HG02840 (cell line): ENCODE measurements around the gene MRPL36.
"Not testable (repeated sequence)": the region's sequence is repeated elsewhere in the genome, so short reads cannot be mapped to it uniquely, and the experiment has no call there.

Source experiments
- ATAC-seq: cut with Tn5 transposase; IDR thresholded peaks from one replicate; pipeline ENCODE4 v1.9.1; 2021; ENCODE audit warnings: mild to moderate bottlenecking, moderate library complexity, moderate number of reproducible peaks; ENCODE audit not compliant: unreplicated experiment, low FRiP score

The MRPL36 gene

DNA sequence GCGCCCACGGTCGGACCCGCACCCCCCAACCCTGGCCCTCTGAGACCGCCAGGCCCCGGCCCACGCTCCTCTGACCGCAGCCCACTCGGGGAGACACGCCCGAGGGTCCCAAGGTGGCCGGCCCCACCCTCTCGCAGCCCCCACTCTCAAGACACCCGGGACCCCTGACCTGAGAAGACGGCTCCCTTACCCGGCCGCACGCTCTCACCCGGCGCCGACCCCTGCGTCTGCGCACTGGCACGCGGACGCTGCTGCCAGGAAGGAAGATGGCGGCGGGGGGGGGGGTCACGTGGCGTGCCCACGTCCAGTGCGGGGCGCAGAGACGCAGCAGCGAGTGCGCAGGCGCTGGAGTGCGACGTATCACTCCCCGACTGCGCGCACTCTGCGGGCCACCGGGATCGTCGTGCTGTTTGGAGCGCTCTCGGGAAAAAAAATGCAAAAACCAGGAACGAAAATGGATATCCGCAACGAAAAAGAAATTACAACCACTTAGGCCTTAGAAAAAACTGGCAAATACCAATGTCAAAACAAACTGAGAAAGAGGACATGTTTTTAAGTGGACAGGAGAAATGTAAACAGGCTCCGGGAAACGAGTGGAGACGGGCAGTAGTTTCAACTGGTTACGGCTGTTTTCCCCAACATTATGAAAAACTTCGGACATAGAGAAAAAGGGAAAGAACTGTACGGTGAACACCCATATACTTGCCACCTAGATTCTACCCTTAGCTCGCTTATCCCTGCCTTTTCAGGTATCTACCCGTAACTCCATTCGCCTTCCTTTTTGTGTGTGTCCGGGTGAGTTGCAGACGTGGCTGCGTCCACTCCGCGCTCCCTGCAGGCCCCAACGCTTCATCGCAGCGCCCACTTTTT, at the start of gene MRPL36:
TSS of gene MRPL36 (minus strand) at position 236 of the 870 bp plus-strand sequence. CDS start 902 bp downstream, outside the sequence.
- ATAC-seq = peak; percentile 49

DNA sequence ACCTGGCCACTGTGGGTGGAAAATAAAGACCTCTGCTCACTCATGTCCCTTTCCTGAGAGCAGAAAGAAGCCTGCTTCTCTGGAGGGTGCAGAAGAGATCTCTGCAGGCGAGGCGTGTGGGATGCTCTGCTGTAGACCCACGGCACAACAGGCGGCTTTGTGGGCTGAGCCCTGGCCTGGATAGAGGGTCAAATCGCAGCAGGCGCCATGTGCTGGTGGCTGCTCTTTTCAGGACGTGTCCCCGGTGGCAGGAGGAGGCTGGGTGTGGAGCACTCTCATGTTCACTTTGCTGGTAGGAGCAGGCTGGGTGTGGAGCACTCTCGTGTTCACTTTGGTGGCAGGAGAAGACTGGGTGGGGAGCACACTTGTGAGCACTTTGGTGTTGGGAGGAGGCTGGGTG, 48.0 kb upstream of the MRPL36 start:
- no peak for ATAC-seq

DNA sequence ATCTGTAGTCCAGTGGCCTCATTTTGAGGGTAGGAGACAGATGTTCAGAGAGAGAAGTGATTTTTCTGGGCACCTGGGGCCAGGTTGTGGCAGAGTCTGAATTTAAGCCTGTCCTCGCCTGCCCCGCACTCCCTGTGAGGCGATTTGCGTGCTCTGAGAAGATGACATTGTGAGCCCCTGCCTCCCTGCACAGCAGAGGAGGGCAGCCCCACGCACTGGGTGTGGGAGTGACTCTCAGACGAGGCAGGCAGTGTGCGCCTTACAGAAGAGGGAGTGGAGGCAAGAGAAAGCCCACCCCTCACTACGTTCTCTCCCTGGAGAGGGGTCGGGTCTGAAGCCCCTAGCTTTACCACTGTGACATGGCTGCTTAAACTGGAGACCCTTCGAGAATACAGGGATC, 47.4 kb upstream of the MRPL36 start:
- no peak for ATAC-seq

- ATAC-seq = no peak
Measured at GRCh38 chr5:1846583-1846982, 46.9 kb upstream of the MRPL36 start.

DNA sequence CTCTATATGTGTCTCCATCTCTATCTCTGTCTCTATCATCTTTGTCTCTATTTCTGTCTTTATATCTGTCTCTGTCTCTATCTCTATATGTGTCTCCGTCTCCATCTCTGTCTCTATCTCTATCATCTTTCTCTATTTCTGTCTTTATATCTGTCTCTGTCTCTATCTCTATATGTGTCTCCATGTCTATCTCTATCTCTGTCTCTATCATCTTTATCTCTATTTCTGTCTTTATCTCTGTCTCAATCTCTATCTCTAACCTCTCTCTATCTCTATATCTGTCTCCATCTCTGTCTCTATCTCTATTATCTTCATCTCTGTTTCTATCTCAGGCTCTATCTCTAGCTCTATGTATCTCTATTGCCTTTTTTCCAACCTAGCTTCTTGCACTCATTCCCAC, 46.1 kb upstream of the MRPL36 start:
- ATAC-seq = no peak

DNA sequence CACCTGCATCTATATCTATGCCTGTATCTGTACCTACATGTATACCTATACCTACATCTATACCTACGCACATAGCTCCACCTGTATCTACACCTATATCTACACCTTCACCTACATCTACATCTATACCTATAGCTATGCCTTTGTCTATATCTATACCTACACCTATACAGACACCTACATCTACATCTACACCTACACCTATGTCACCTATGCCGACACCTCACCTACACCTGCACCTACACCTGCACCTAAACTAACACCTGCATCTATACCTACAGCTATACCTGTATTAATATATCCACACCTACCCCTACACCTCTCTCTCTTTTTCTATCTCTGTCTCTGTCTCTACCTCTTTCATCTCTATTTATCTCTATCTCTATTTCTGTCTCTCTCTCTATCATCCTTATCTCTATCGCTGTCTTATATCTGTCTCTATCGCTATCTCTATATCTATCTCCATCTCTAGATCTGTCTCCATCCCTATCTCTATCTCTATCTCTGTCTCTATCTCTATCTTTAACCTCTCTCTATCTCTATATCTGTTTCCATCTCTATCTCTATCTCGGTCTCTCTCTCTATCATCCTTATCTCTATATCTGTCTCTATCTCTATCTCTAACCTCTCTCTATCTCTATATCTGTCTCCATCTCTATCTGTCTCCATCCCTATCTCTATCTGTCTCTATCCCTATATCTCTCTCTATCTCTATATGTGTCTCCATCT, 45.2 kb upstream of the MRPL36 start:
- no peak for ATAC-seq

GRCh38 chr5:1843761-1844160, 44.1 kb upstream of the MRPL36 start:
- ATAC-seq = not testable (repeated sequence)

DNA sequence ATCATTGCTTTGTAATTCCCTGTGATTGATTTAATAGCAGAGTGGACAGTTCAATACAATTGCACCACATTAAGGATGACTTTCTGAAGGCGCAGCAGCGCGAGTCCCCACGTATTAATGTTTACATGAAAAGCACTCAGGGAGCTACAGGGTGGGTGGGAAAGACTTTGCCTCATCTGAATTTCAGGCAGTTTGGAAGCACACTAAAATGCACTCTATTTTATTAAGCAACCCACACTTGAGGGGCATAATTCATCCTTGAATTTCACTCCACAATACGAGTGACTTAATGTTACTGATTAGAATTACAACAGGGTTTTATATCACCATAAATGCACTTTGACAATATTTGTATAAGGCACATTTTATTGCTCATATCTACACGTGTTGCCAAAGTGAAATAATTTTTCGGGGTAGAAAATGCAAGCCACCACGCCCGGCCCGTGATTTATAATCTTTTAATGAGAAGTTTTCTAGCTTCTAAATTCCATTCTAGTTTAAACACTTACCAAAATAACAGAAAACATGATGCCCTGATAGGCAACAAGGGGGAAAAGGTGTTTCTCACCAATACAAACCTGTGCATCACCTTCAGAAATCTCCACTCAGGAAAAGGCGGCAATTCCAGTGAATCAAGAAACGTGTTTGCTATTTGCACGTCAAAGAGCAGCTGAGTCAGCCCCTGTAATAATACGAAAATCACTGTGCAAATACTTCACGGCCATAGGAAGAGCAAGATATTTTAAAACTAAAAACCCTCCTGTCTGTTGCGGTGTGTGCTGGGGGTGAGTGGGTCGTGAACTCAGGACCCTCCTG, 42.6 kb upstream of the MRPL36 start:
- no peak for ATAC-seq

GRCh38 chr5:1840741-1841521, 41.3 kb upstream of the MRPL36 start:
- no peak for ATAC-seq

DNA sequence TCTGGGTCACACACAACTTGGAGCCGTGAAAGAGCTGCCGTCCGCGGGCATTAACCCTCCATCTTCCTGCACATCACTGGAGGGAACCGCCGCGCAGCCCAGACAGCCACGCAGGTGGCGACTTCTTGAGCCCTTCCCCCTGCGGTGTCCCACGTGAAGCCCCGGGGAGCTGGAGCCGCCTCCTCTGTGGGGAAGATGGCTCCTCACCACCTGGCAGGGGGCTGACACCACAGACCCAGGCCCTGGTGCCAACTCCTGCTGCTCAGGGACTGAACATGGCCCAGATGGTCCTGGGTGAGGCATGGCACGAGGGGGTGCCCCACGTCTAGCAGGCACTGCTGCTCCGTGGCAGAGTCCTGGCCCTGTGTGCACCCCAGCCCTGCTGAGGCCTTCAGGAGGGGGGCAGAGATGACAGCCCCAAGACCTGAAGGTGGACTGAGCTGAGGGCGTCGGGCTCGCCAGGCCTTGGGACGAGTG, 40.5 kb upstream of the MRPL36 start:
- no peak for ATAC-seq

DNA sequence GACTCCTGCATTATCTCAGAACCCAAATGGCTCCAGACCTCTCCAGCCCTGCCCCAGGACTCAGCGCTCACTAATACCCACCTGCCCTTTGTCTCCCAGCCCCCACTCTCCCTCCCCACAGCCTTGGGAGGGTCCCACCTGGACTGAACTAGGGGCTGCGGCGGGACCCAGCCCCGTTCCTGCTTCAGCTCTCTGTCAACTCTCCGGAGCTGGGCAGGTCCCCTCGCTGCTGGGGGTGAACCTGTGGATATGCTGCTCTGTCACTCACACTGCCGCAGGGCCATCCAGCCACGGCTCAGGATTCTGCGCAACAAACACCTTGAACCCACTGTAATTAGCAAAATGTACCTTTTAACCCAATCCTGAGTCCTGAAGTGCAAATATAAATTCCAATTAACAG, 38.4 kb upstream of the MRPL36 start:
- no peak for ATAC-seq

DNA sequence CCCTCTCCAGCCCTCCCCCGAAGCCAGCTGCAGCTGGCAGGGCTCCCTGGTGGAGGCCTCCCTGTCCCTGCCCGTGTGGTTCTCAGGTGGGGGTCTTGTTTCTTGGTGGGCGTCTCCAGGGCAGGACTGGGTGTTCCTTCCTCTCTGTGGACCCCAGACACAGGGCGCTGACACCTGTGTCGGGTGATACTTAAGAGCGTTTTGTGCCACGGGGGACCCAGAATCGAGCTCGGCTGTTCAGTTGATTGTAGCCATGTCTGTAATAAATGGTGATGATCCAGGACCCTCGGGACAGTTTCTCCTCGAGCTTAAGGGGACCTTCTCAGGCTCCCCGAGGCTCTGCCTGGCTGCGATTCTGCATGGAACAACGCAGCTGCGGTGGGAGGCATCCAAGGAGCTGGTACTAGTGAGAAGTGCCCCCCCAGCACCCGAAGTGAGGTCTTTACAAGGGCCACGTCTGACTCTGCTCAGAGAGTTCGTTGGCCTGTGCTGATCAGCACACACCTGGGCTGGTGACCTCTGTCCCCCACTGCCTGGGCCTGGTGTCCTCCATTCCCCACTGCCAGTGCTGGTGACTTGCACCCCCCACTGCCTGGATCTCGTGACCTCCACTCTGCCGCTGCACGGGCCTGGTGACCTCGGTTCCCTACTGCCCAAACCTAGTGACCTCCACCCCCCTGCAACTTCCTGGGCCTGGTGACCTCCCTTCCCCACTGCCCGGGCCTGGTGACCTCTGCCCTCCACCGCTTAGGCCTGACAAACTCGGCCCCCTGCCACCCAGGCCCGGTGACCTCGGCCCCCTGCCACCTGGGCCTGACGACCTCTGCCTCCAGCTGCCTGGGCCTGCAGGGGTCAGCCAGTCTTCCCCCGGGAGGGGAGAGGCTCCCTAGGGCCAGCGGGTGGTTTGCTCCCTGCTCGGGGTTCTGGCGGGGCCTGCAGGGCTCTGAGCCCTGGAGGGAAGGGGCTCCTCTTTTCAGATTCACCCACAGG, 37.5 kb upstream of the MRPL36 start:
- ATAC-seq = no peak

DNA sequence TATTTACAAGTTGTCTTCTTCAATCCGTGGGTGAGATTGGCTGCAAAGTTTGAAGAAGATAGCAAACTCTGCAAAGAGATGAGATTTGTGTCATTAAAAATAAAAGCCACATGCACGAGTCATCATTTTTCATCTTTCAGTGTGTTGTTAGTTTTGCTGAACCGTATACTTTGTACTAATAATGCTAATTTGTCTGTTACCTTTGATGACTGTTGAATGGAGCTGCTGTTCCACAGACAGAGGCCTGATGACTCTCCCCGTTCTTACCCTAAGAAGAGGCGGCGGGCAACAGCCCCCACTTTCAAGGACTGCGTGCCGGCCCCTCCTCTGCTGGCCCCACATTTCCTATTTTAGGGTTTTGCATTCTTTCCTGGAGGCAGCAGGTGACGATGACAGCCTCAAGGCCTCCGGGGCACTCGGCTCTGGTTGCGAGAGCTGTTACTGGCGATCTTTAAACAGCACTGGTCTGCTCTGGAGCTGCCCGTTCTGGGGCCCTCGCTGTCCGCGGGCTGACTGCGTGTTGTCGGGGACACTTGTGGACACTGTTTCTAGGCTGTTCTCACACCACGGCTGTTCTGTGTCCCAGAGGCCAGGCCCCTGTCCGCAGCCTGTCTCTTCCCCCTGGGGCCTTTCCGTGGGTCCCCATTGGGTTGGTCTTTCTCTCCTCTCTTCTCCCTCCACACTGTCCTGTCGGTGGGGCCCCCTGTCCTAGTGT, 36.7 kb upstream of the MRPL36 start:
- no peak for ATAC-seq

DNA sequence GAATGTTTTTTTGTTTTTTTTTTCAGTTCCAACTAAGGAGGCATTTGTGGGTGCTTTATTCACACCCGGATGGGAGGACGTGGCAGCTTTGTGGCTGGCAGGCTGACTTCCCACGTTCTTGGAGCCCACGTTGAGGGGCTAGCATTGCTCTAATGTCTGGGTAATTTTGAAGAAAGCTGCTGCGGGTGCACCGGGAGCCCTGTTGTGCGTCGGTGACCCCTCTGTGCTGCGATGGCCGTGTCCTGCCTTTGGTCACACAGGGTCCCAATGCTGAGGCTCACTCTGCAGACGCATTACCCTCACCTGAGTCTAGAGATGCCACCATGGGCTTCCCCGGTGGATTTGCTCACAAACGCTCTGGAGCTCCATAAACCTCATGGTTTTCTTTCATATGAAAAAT, 35.8 kb upstream of the MRPL36 start:
- ATAC-seq = no peak

GRCh38 chr5:1834721-1835429, 35.2 kb upstream of the MRPL36 start:
- no peak for ATAC-seq

DNA sequence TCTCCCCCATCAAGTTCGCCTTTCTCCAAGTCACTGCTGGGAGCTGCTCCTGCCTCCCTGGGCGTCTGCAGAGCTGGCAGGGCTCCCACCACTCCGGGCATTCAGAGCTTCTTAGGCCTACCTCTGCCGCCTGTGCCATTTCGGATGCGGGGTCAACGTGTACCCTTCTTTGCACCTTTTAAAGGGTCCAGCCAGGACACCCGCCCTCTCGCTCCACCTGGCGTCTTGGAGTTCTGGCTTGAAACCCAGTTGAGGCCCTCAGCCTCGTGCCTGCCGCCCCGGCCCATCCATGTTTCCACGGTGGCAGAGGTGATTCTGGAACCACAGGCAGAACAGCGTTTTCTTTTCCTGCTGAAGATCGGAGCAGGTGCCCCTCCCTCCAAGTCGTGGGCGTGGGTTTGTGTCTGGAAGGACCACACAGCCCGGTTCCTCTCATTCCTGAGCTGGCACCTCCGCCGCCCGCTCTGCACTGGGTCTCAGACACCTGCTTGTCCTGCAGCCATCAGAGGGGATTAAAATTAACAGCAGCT, 34.5 kb upstream of the MRPL36 start:
- ATAC-seq = no peak

- no peak for ATAC-seq
Measured at GRCh38 chr5:1833264-1834021, 33.8 kb upstream of the MRPL36 start.
